Tibial nerve (tissue), 4 donors: Measurements from ENCODE around the gene TMEM131L. TPM values are rescaled to one million over a fixed set of nuclear protein-coding genes. Genes with fewer than 3 reads are reported as not detected.
A peak's percentile ranks its signal among the peaks of the same experiment; 100 is the strongest.

Experiments
- DNase-seq, 2 donors: peaks; one replicate each; pipeline ENCODE4 v3.0.0-alpha.2; 2019; ENCODE audit warnings: low spot score in 2 of 2
- H3K27ac ChIP-seq, 4 donors: fragments of 200-600 bp; sonication (generic) in 3 of 4; one replicate each; pipeline ENCODE4 v1.5.1; 2017 to 2019; ENCODE audit warnings: mild to moderate bottlenecking in 1 of 4
- H3K27me3 ChIP-seq, 2 donors: fragments of 200-600 bp; sonication (generic) in 1 of 2; one replicate each; pipeline versions ENCODE4 v1.5.1 to v1.6.0; 2017 to 2019
- H3K36me3 ChIP-seq, 3 donors: fragments of 200-600 bp; sonication (generic); one replicate each; pipeline ENCODE4 v1.5.1; 2018 to 2019
- H3K4me1 ChIP-seq, 4 donors: fragments of 200-600 bp; sonication (generic) in 3 of 4; one replicate each; pipeline ENCODE4 v1.5.1; 2017 to 2019
- H3K4me3 ChIP-seq, 4 donors: fragments of 200-600 bp; sonication (generic) in 3 of 4; one replicate each; pipeline ENCODE4 v1.5.1; 2017 to 2019; ENCODE audit warnings: mild to moderate bottlenecking in 1 of 4, moderate library complexity in 1 of 4
- H3K9me3 ChIP-seq, 4 donors: fragments of 200-600 bp; sonication (generic) in 3 of 4; one replicate each; pipeline ENCODE4 v1.5.1; 2017 to 2019
- CTCF ChIP-seq, 5 experiments: fragments of 200-600 bp in 3 of 5; fragments of 450-650 bp in 2 of 5; sonication (generic) in 3 of 5; IDR thresholded peaks; one replicate each; pipeline ENCODE4 v1.5.1; 2016 to 2019; ENCODE audit warnings: antibody characterized with exemption in 5 of 5, mild to moderate bottlenecking in 3 of 5, moderate library complexity in 2 of 5
- EP300 ChIP-seq, 2 donors: sonication (generic); formaldehyde crosslinking; IDR thresholded peaks; one replicate each; pipeline ENCODE4 v1.6.1; 2017; ENCODE audit warnings: antibody characterized with exemption in 2 of 2, mild to moderate bottlenecking in 1 of 2
- POLR2A ChIP-seq, 2 donors: fragments of 450-650 bp; IDR thresholded peaks; one replicate each; pipeline ENCODE4 v1.6.1; 2017; ENCODE audit warnings: antibody characterized with exemption in 2 of 2, mild to moderate bottlenecking in 2 of 2, moderate library complexity in 2 of 2
- WGBS, 2 donors: methylation state at CpG; one replicate each; pipeline ENCODE4 v1.1.5; 2018; 5-methylcytosine and 5-hydroxymethylcytosine counted together
- total RNA-seq, 4 donors: library from RNA; depleted of rRNA; stranded (reverse); fragments of >200 nt; gene quantifications; one replicate each; pipeline ENCODE4 v1.1.0, GENCODE V29; 2016

Gene TMEM131L
- total RNA-seq, 4 donors from 2014 or later: 8.7 to 19.9 (median 12.1) TPM

GRCh38 chr4:153518637-153519389 lies 52.7 kb downstream of the TMEM131L start:
- DNase-seq: no peak
- H3K27me3 ChIP-seq: no peaks in the 10 kb centered on the region
- no peaks in the 10 kb centered on the region for H3K36me3 ChIP-seq
- H3K4me1 ChIP-seq: peaks cover 0 to 40% (median 11%) of the 10 kb centered on the region in 4 donors
- no peak overlapping the region for H3K4me3 ChIP-seq
- WGBS, 2 donors: 62 to 72% methylated on average over 10 of the region's 10 CpGs
- H3K27ac ChIP-seq: peak overlapping the region in 3 of 4 donors; percentile 19 to 74 (median 40)
- H3K9me3 ChIP-seq: no peaks in the 10 kb centered on the region
- TF ChIP-seq EP300 (IDR thresholded peaks at IDR 0.05) (no peak), CTCF (IDR thresholded peaks at IDR 0.05) (no peak), POLR2A (IDR thresholded peaks at IDR 0.05) (no peak)

GRCh38 chr4:153519687-153520086 lies 53.5 kb downstream of the TMEM131L start:
- DNase-seq: no peak
- Histone ChIP-seq H3K36me3 (no peaks in the 10 kb centered on the region), H3K4me3 (no peak overlapping the region), H3K27ac (peak overlapping the region in 2 of 4 donors; percentile 29 to 74), H3K27me3 (no peaks in the 10 kb centered on the region), H3K9me3 (no peaks in the 10 kb centered on the region), H3K4me1 (peaks cover 0 to 41% (median 10%) of the 10 kb centered on the region in 4 donors)
- TF ChIP-seq EP300 (IDR thresholded peaks at IDR 0.05): no peak
- TF ChIP-seq POLR2A (IDR thresholded peaks at IDR 0.05): no peak
- TF ChIP-seq CTCF (IDR thresholded peaks at IDR 0.05): no peak
- 76 to 100% methylated on average over 1 of the region's 1 CpG for WGBS, 2 donors

GRCh38 chr4:153520227-153520626 lies 54.1 kb downstream of the TMEM131L start:
- no peak for TF ChIP-seq CTCF (IDR thresholded peaks at IDR 0.05)
- no peak for TF ChIP-seq EP300 (IDR thresholded peaks at IDR 0.05)
- no peak for TF ChIP-seq POLR2A (IDR thresholded peaks at IDR 0.05)

GRCh38 chr4:153520801-153521329 lies 54.7 kb downstream of the TMEM131L start:
- peaks cover 0 to 41% (median 10%) of the 10 kb centered on the region in 4 donors for H3K4me1 ChIP-seq
- DNase-seq: no peak
- no peaks in the 10 kb centered on the region for H3K27me3 ChIP-seq
- no peak overlapping the region for H3K4me3 ChIP-seq
- no peak overlapping the region for H3K27ac ChIP-seq
- no peaks in the 10 kb centered on the region for H3K9me3 ChIP-seq
- H3K36me3 ChIP-seq: no peaks in the 10 kb centered on the region
- 68 to 70% methylated on average over 8 of the region's 8 CpGs for WGBS, 2 donors
- TF ChIP-seq EP300 (IDR thresholded peaks at IDR 0.05) (no peak), POLR2A (IDR thresholded peaks at IDR 0.05) (no peak), CTCF (IDR thresholded peaks at IDR 0.05) (no peak)

More at GRCh38 chr4:153520227-153520626, 54.1 kb downstream of the TMEM131L start:
- Histone ChIP-seq H3K27me3 (no peaks in the 10 kb centered on the region), H3K36me3 (no peaks in the 10 kb centered on the region), H3K4me3 (no peak overlapping the region), H3K4me1 (peaks cover 0 to 41% (median 10%) of the 10 kb centered on the region in 4 donors), H3K27ac (peak overlapping the region in 1 of 4 donors; percentile 74), H3K9me3 (no peaks in the 10 kb centered on the region)
- DNase-seq: no peak
- WGBS, 2 donors: 92 to 95% methylated on average over 4 of the region's 4 CpGs

GRCh38 chr4:153521478-153521877 lies 55.3 kb downstream of the TMEM131L start:
- WGBS, 2 donors: 96 to 98% methylated on average over 10 of the region's 10 CpGs

More at GRCh38 chr4:153521478-153521877, 55.3 kb downstream of the TMEM131L start:
- H3K4me1 ChIP-seq: peaks cover 0 to 41% (median 10%) of the 10 kb centered on the region in 4 donors
- no peaks in the 10 kb centered on the region for H3K9me3 ChIP-seq
- TF ChIP-seq EP300 (IDR thresholded peaks at IDR 0.05) (no peak), CTCF (IDR thresholded peaks at IDR 0.05) (no peak), POLR2A (IDR thresholded peaks at IDR 0.05) (no peak)
- H3K36me3 ChIP-seq: no peaks in the 10 kb centered on the region
- no peak for DNase-seq
- H3K27me3 ChIP-seq: no peaks in the 10 kb centered on the region
- no peak overlapping the region for H3K27ac ChIP-seq
- H3K4me3 ChIP-seq: no peak overlapping the region
